Central memory CD8-positive, alpha-beta T cell (primary cell): ENCODE data around the gene CCDC149.

Experiments
- ATAC-seq: fragments of 150-1000 bp; cut with Tn5 transposase; replicated peaks from 2 replicates; pipeline ENCODE4 v1.10.0; 2022; ENCODE audit warnings: mild to moderate bottlenecking, moderate FRiP score, moderate number of reproducible peaks; ENCODE audit not compliant: poor library complexity, severe bottlenecking; ENCODE audit errors: extremely low read depth
- DNase-seq, 2 donors: peaks; one replicate each; pipeline ENCODE4 v3.0.0; 2021; ENCODE audit warnings: low spot score in 2 of 2
- H3K27ac Mint-ChIP-seq: one replicate; pipeline ENCODE4 v1.8.0; 2022; ENCODE audit warnings: low read depth, mild to moderate bottlenecking, moderate library complexity, mixed read lengths
- H3K27me3 Mint-ChIP-seq: one replicate; pipeline ENCODE4 v1.8.0; 2022; ENCODE audit warnings: mixed read lengths
- H3K36me3 Mint-ChIP-seq: one replicate; pipeline ENCODE4 v1.8.0; 2022; ENCODE audit warnings: mild to moderate bottlenecking, moderate library complexity, mixed read lengths; ENCODE audit not compliant: insufficient read depth
- H3K4me1 Mint-ChIP-seq: one replicate; pipeline ENCODE4 v1.8.0; 2022; ENCODE audit warnings: mixed read lengths
- H3K4me3 Mint-ChIP-seq: one replicate; pipeline ENCODE4 v1.8.0; 2022; ENCODE audit warnings: mild to moderate bottlenecking, moderate library complexity, mixed read lengths
- H3K9me3 Mint-ChIP-seq: one replicate; pipeline ENCODE4 v1.8.0; 2022; ENCODE audit warnings: mixed read lengths

CCDC149 gene

DNA sequence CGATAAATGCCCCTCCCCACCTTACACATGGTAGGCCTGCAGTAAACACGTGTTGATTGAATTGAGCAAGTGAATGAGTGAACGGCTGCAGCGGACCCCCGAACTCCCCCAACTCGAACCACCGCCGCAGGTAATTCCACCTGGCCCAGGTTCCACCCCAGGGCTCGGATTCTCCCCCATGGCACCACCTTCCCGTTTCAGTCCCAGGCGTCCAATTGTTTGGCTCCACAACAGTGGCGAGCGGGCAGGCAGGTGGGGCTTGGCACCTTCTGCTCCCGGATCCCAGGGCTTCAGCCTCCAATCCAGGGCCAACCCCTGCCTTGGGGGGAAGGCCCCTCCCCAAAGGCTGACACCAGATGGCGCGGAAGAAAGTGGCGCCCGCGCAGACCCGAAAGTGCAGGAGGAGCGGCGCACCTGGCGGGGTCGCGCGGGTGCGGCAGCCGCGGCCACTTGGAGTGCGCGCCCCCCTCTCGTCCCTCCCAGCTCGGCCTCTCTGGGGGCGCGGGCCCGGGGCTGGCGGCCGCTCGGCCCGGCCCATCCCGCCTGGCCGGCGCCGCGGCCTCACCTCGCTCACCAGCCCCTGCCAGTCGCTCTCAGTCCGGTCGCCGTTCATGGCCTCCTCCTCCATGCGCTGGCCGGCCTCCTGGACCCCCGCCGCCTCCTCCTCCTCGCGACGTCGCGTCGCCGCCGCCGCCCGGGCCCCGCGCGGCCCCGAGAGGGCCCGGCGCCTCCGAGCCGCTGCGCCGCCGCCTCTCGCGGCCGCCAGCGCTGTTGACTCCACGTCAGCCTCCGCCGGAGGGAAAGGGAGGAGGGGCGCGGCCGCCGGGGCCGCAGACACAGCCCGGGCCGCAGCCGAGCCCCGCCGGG is at the start of gene CCDC149:
Gene CCDC149 (minus strand): TSS at position 791 of the 867 bp plus-strand sequence. CDS start 178 bp downstream, at position 613.
- Mint-ChIP-seq H3K27ac (no peak within 1 kb of the TSS), H3K9me3 (peaks cover 14% of the 10 kb centered on the region), H3K27me3 (peaks cover 65% of the 10 kb centered on the region), H3K36me3 (no peaks in the 10 kb centered on the region), H3K4me3 (peak within 1 kb of the TSS; percentile 17), H3K4me1 (no peaks in the 10 kb centered on the region)
- ATAC-seq (no peak), DNase-seq (no peak)

DNA sequence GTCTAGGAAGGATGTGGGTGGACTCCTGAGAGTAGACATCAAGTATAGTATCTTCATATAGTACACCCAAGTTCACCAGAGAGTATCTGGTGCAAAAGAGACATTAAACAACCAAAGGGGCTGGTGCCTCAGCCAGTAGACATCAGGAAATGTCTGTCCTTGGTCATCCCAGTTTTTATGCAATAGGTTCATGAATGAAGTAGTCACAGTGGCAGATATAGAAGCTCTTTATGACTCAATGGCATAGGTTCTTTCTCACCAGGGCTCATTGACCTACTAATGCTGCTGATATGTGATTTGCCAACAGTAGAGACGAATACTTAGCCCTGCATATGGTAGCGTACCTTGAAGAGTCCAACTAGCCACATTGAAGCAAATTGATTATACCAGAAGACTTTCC is 45.0 kb upstream of the CCDC149 start:
- H3K4me3 Mint-ChIP-seq = no peak overlapping the region
- no peaks in the 10 kb centered on the region for H3K36me3 Mint-ChIP-seq
- ATAC-seq = no peak
- H3K4me1 Mint-ChIP-seq = no peaks in the 10 kb centered on the region
- DNase-seq = no peak
- no peak overlapping the region for H3K27ac Mint-ChIP-seq
- peaks cover 16% of the 10 kb centered on the region for H3K27me3 Mint-ChIP-seq
- H3K9me3 Mint-ChIP-seq = peaks cover 6% of the 10 kb centered on the region

DNA sequence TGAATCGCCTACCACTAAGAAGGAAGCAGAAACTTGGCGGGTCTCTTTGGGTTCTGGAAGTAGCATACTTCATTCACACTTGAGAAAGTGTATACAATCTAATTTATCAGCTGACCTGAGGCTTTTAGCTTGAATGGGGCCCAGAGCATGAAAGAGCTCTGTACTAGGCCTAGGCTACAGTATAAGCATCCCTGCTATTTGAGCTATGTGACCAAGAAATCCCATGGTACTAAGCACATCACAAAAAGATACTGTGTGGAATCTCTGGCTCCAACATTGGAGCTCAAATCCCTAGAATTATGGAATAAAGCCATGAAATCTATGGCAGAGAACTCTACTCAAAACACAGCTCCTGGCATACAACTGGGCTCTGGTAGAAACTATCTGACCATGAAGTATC is 43.9 kb upstream of the CCDC149 start:
- DNase-seq (no peak), ATAC-seq (no peak)
- Mint-ChIP-seq H3K4me3 (no peak overlapping the region), H3K27ac (no peak overlapping the region), H3K9me3 (peaks cover 6% of the 10 kb centered on the region), H3K4me1 (no peaks in the 10 kb centered on the region), H3K36me3 (no peaks in the 10 kb centered on the region), H3K27me3 (peaks cover 16% of the 10 kb centered on the region)

DNA sequence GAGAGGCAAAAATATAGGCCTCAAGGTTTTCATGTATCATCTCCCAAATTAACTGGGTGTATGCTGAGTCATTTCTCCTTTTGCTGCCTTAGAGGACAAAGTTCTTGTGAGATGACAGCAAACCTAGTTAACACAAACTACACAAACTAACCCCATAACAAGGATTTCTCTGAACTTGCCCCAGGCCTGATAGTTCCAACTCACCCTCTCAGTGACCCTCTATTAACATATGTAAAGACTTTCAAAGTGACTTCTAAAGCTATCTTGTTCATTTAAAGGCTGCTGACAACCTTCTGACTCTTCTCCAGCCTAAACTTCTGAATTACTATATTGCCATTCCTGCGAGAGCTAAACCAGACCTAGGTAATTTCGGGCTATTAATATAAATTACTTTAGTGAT is 43.2 kb upstream of the CCDC149 start:
- DNase-seq (no peak), ATAC-seq (no peak)
- Mint-ChIP-seq H3K9me3 (peaks cover 6% of the 10 kb centered on the region), H3K27ac (no peak overlapping the region), H3K4me3 (no peak overlapping the region), H3K4me1 (no peaks in the 10 kb centered on the region), H3K36me3 (no peaks in the 10 kb centered on the region), H3K27me3 (peaks cover 16% of the 10 kb centered on the region)

DNA sequence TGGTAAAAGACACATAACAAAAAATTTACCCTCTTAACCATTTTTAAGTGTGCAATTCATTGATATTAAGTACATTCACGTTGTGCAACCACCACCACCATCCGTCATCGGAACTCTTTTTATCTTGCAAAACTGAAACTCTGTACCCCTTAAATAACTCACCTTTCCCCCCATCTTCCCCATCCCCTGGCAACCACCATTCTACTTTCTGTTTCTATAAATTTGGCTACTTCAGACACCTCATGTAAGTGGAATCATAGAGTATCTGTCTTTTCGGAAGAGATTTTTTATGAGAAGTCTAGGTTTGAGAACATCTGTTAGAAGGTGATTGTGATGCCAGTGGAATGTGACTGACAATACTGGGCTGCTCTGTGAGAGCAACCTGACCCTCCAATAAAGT is 39.8 kb upstream of the CCDC149 start:
- Mint-ChIP-seq H3K27me3 (peaks cover 20% of the 10 kb centered on the region), H3K27ac (no peak overlapping the region), H3K9me3 (peaks cover 3% of the 10 kb centered on the region), H3K4me1 (no peaks in the 10 kb centered on the region), H3K36me3 (no peaks in the 10 kb centered on the region), H3K4me3 (no peak overlapping the region)
- ATAC-seq = no peak
- DNase-seq = no peak

DNA sequence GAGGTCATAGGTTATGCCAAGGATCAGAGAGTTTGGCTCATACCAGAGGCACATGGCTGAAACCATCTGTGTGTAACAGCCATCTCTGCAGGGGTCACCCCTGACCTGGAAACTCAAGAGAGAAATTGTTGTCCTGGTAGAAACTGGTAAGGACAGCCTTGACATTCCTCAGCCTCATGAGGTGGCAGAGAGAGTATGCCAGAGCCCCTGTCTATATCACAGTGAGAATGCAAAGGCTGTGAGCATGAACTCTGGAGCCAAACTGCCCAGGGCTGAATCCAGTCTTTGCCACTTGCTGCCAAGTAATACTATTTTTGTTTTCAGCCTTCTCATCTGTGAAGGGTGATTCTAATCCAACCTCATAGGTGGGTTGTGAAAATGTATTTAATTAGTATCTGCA is 37.1 kb upstream of the CCDC149 start:
- no peaks in the 10 kb centered on the region for H3K36me3 Mint-ChIP-seq
- H3K4me1 Mint-ChIP-seq = no peaks in the 10 kb centered on the region
- H3K9me3 Mint-ChIP-seq = no peaks in the 10 kb centered on the region
- H3K27ac Mint-ChIP-seq = no peak overlapping the region
- no peak overlapping the region for H3K4me3 Mint-ChIP-seq
- H3K27me3 Mint-ChIP-seq = peaks cover 15% of the 10 kb centered on the region
- ATAC-seq = no peak
- DNase-seq = no peak

DNA sequence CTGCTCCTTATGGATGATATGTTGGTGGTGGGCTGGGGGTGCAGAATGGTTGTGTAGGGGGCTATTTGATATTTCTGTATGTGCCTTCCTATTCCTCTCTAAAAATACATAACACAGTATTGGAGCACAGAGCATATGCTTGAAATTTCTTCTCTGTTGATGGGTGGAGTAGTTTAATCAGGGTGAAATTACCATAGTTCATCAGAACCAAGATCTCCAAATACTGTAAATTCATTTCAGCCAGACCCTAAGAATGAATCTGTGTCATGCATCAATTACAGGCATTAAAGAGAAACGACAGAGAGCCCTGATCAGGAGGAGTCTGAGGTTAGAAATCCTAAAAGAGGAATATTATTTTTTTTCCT is 25.1 kb upstream of the CCDC149 start:
- peaks cover 21% of the 10 kb centered on the region for H3K27me3 Mint-ChIP-seq
- ATAC-seq = no peak
- no peak overlapping the region for H3K4me3 Mint-ChIP-seq
- no peak overlapping the region for H3K27ac Mint-ChIP-seq
- peaks cover 2% of the 10 kb centered on the region for H3K36me3 Mint-ChIP-seq
- DNase-seq = no peak
- peaks cover 22% of the 10 kb centered on the region for H3K9me3 Mint-ChIP-seq
- no peaks in the 10 kb centered on the region for H3K4me1 Mint-ChIP-seq

DNA sequence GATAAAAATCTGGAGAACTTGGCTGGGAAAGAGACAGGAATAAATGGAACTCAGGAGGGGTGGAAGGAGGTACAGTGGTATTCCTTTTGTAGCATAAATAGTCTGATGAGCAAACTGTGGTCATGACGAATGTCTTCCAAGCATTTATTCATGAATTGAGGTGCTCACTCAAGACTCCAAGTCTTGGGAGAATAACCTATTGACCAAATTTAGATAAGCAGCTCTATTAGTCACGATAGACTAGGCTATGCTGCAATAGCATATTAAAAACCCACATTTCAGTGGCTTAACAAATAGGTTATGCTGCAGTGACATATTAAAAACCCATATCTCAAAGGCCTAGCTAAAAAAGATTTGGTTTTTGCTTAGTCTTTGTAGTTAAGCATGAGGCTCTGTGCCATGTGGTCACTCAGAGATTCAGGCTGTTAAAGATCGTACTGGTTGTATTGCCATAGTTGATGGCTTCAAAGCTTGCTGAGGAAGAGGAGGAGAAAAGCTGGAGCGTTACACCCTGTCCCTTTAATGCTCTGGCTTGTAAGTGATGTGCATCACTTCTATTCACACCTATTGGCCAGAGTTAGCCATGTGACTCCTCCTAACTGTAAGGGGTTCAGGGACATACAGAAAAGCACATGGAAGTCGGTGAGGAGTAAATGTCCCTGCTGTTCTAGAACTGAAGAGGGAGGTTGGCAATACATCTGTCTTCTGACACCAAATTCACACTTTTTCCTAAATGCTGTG is 24.5 kb upstream of the CCDC149 start:
- peaks cover 21% of the 10 kb centered on the region for H3K27me3 Mint-ChIP-seq

DNA sequence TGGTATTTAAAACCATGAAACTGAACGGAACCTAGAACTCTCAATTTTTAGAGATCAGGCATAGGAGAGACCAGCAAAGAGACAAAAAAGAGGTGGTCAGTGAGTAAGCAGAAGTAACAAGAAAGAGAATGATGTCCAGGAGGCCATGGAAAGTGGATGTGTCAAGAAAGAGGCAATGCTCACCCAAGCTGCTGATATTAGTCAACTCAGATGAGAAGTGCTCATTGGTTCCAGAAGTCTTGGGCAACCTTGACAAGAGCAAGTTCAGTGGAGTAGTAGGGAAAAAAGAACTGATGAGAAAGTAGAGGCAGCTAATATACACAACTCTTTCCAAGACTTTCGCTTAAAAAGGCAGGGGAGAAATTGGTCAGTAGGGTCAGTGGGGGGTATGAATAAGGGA is 23.0 kb upstream of the CCDC149 start:
- H3K9me3 Mint-ChIP-seq = peaks cover 22% of the 10 kb centered on the region
- DNase-seq (no peak), ATAC-seq (no peak)

More for the DNA sequence above, 24.5 kb upstream of the CCDC149 start:
- ATAC-seq (no peak), DNase-seq (no peak)
- Mint-ChIP-seq H3K9me3 (peaks cover 22% of the 10 kb centered on the region), H3K27ac (no peak overlapping the region), H3K36me3 (peaks cover 2% of the 10 kb centered on the region), H3K4me1 (no peaks in the 10 kb centered on the region), H3K4me3 (no peak overlapping the region)

DNA sequence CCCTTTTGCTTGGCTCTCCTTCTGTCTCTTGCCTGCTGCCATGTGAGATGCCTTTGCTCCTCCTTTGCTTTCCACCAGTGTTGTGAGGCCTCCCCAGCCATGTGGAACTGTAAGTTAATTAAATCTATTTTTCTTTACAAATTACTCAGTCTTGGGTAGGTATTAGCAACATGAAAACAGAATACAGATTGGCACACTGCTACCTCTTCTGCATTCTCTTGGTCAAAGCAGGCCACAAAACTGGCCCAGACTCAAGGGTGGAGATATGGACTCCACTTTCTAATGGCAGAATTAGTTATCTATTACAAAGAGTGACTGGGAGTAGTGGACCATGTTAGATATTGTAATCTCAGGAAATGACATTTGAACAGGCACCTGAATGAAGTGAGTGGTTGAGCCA is 21.5 kb upstream of the CCDC149 start:
- no peak overlapping the region for H3K27ac Mint-ChIP-seq
- peaks cover 16% of the 10 kb centered on the region for H3K9me3 Mint-ChIP-seq
- ATAC-seq = no peak
- peaks cover 21% of the 10 kb centered on the region for H3K27me3 Mint-ChIP-seq
- no peak overlapping the region for H3K4me3 Mint-ChIP-seq
- H3K36me3 Mint-ChIP-seq = peaks cover 2% of the 10 kb centered on the region
- DNase-seq = no peak
- no peaks in the 10 kb centered on the region for H3K4me1 Mint-ChIP-seq

More for the DNA sequence above, 23.0 kb upstream of the CCDC149 start:
- Mint-ChIP-seq H3K4me1 (no peaks in the 10 kb centered on the region), H3K27me3 (peaks cover 21% of the 10 kb centered on the region), H3K36me3 (peaks cover 2% of the 10 kb centered on the region), H3K4me3 (no peak overlapping the region), H3K27ac (no peak overlapping the region)

DNA sequence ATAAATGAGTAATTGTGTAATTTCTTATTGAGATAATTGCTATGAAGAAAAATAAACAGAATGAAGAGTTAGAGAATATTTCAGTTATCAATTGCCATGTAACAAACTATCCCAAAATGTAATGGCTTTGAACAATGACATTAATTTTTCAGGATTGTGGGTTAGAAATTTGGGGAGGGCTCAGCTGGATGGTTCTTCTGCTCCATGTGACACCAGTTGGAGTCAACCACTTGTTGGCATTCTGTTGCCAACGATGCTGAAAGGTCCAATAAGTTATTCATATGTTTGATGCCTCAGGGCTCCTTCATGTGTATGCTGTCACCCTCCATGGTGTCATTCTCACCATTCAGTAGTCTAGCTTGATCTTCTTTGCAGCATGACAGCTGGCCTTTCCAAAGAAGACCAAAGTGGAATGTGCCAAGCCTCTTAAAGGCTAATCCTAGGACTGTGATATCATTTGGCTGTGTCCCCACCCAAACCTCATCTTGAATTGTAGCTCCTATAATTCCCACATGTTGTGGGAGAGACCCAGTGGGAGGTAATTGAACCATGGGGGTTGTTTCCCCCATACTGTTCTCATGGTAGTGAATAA is 20.9 kb upstream of the CCDC149 start:
- H3K27ac Mint-ChIP-seq = no peak overlapping the region
- H3K27me3 Mint-ChIP-seq = peaks cover 21% of the 10 kb centered on the region
- peaks cover 2% of the 10 kb centered on the region for H3K36me3 Mint-ChIP-seq
- ATAC-seq = no peak
- peaks cover 16% of the 10 kb centered on the region for H3K9me3 Mint-ChIP-seq
- no peak for DNase-seq
- H3K4me1 Mint-ChIP-seq = no peaks in the 10 kb centered on the region
- H3K4me3 Mint-ChIP-seq = no peak overlapping the region

DNA sequence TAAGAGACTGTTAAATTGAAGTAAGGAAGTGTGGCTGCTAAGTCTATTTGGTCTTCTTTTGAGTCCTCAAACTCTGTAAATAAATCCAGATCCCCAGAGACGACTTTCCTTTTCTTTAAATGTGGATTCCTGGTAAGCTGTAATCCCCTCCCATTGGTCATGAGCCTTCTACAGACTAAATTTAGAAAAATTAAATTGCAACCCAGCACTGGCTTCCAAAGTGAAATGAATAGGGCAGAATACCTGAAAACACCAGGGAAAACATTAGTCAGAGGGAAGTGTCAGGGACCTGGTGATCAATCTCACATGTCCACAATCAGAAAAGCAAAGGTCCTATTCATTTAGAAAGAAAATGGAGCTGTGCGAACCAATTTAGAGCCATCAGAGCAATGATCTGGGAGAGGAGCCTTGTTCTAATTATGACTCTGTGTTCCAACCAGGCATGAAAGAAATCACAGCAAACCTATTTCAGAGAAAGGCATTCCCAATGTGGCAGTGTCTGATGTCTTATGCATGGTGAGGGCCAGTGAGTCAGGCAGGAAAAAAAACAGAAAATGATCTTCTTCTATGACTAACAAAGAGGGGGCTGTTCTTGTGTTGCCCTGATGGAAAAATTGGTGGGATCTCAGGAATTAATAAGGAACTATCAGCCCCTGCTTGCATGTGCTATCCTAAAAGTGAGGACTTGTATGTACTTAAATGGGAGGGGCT is 19.8 kb upstream of the CCDC149 start:
- Mint-ChIP-seq H3K27ac (no peak overlapping the region), H3K36me3 (no peaks in the 10 kb centered on the region), H3K9me3 (peaks cover 12% of the 10 kb centered on the region), H3K4me1 (no peaks in the 10 kb centered on the region), H3K4me3 (no peak overlapping the region), H3K27me3 (peaks cover 14% of the 10 kb centered on the region)
- DNase-seq = no peak
- ATAC-seq = no peak
